Kidney glomerular epithelial cell (primary cell): ENCODE results near the gene MAPRE2.

ENCODE experiments used
- DNase-seq: peaks from one replicate; lab custom pipeline; 2025; lab: John Stamatoyannopoulos, UW

The MAPRE2 gene

GRCh38 chr18:35038029-35038428, 3.2 kb upstream of the MAPRE2 start:
- DNase-seq = no peak

- DNase-seq = no peak
These were observed 2.2 kb upstream of the MAPRE2 start for GRCh38 chr18:35038881-35039491.

- DNase-seq = no peak
These were observed 600 bp upstream of the MAPRE2 start for GRCh38 chr18:35040638-35040987.

- DNase-seq = peak; percentile 54
These were observed 688 bp downstream of the MAPRE2 start for GRCh38 chr18:35041815-35042387.

GRCh38 chr18:35042389-35043071, 1.3 kb downstream of the MAPRE2 start:
- DNase-seq = no peak

GRCh38 chr18:35043207-35043606, 2.0 kb downstream of the MAPRE2 start:
- DNase-seq = no peak

GRCh38 chr18:35045121-35045520, 3.9 kb downstream of the MAPRE2 start:
- no peak for DNase-seq

- no peak for DNase-seq
These were observed 4.6 kb downstream of the MAPRE2 start for GRCh38 chr18:35045806-35046205.

- DNase-seq = no peak
These were observed 6.6 kb downstream of the MAPRE2 start for GRCh38 chr18:35047697-35048292.

GRCh38 chr18:35049111-35050027, 8.2 kb downstream of the MAPRE2 start:
- DNase-seq = no peak

- DNase-seq = no peak
These were observed 8.9 kb downstream of the MAPRE2 start for GRCh38 chr18:35050028-35050546.

- DNase-seq = no peak
These were observed 9.5 kb downstream of the MAPRE2 start for GRCh38 chr18:35050705-35051195.

GRCh38 chr18:35051641-35052377, 10.6 kb downstream of the MAPRE2 start:
- DNase-seq = no peak

GRCh38 chr18:35054401-35054800, 13.2 kb downstream of the MAPRE2 start:
- DNase-seq = no peak

- no peak for DNase-seq
These were observed 13.9 kb downstream of the MAPRE2 start for GRCh38 chr18:35055105-35055504.

- no peak for DNase-seq
These were observed 14.5 kb downstream of the MAPRE2 start for GRCh38 chr18:35055726-35056125.

GRCh38 chr18:35059280-35059927, 18.2 kb downstream of the MAPRE2 start:
- DNase-seq = no peak

GRCh38 chr18:35060122-35060815, 19.1 kb downstream of the MAPRE2 start:
- no peak for DNase-seq

- DNase-seq = no peak
These were observed 20.1 kb downstream of the MAPRE2 start for GRCh38 chr18:35061336-35061735.

GRCh38 chr18:35061804-35062203, 20.6 kb downstream of the MAPRE2 start:
- DNase-seq = no peak
